Neural cell (in vitro differentiated cells): Measurements from ENCODE around the gene PLA2G6. TPM values are rescaled to one million over a fixed set of nuclear protein-coding genes. Genes with fewer than 3 reads are reported as not detected.

Source experiments
- H2AFZ ChIP-seq: fragments of 200-600, 300-800 bp; sonication (generic), shearing (Covaris generic); 2 replicates; pipeline ENCODE4 v1.6.0; 2014; ENCODE audit warnings: low read depth, mild to moderate bottlenecking, antibody characterized with exemption, low read length, moderate library complexity
- H3F3A ChIP-seq: fragments of 200-600 bp; shearing (Covaris generic); 2 replicates; pipeline ENCODE4 v1.6.1; 2016; ENCODE audit warnings: mild to moderate bottlenecking, moderate library complexity, mixed read lengths, antibody characterized with exemption, low read length; ENCODE audit not compliant: insufficient read depth, poor library complexity, severe bottlenecking
- H3K27ac ChIP-seq: fragments of 200-600, 300-800 bp; sonication (generic), shearing (Covaris generic); 2 replicates; pipeline ENCODE4 v1.5.1; 2014; ENCODE audit warnings: mild to moderate bottlenecking, low read length, moderate library complexity
- H3K27me3 ChIP-seq: fragments of 300-800, 200-600 bp; sonication (generic), shearing (Covaris generic); 2 replicates; pipeline ENCODE4 v1.6.0; 2014; ENCODE audit warnings: mild to moderate bottlenecking, low read depth, low read length, moderate library complexity; ENCODE audit not compliant: insufficient read depth
- H3K36me3 ChIP-seq: fragments of 300-800, 200-600 bp; sonication (generic), shearing (Covaris generic); 2 replicates; pipeline ENCODE4 v1.5.1; 2014; ENCODE audit warnings: mild to moderate bottlenecking, antibody characterized with exemption, low read length, moderate library complexity; ENCODE audit not compliant: insufficient read depth
- H3K4me2 ChIP-seq: fragments of 300-800, 200-600 bp; sonication (generic), shearing (Covaris generic); 2 replicates; pipeline ENCODE4 v1.6.0; 2014; ENCODE audit warnings: mild to moderate bottlenecking, low read length
- H3K4me3 ChIP-seq: fragments of 300-800, 200-600 bp; sonication (generic), shearing (Covaris generic); 2 replicates; pipeline ENCODE4 v1.5.1; 2014; ENCODE audit warnings: mild to moderate bottlenecking, low read length, moderate library complexity
- H3K79me2 ChIP-seq: fragments of 200-600 bp; shearing (Covaris generic); replicated peaks from 2 replicates; pipeline ENCODE4 v1.6.0; 2014; ENCODE audit warnings: mild to moderate bottlenecking, low read length, moderate library complexity; ENCODE audit not compliant: insufficient read depth
- H3K9ac ChIP-seq: fragments of 300-800, 200-600 bp; sonication (generic), shearing (Covaris generic); 2 replicates; pipeline ENCODE4 v1.6.1; 2016; ENCODE audit warnings: mild to moderate bottlenecking, low read length, mixed read lengths
- H3K9me2 ChIP-seq: fragments of 200-600 bp; shearing (Covaris generic); 2 replicates; pipeline ENCODE4 v1.6.1; 2016; ENCODE audit warnings: mild to moderate bottlenecking, low read length, mixed read lengths; ENCODE audit not compliant: insufficient read depth
- H3K9me3 ChIP-seq: fragments of 200-600, 300-800 bp; sonication (generic), shearing (Covaris generic); 2 replicates; pipeline ENCODE4 v1.6.1; 2016; ENCODE audit warnings: mild to moderate bottlenecking, mixed run types, low read length, moderate library complexity, mixed read lengths
- H4K20me1 ChIP-seq: fragments of 200-600 bp; shearing (Covaris generic); 2 replicates; pipeline ENCODE4 v1.6.1; 2016; ENCODE audit warnings: mild to moderate bottlenecking, mixed run types; ENCODE audit not compliant: insufficient read depth
- EP300 ChIP-seq: fragments of 450-650 bp; conservative IDR thresholded peaks from 2 replicates; pipeline ENCODE4 v1.6.1; 2014; ENCODE audit warnings: antibody characterized with exemption, mild to moderate bottlenecking, moderate library complexity; ENCODE audit not compliant: poor library complexity, severe bottlenecking
- EZH2 ChIP-seq: fragments of 200-600, 300-800 bp; shearing (Covaris generic), sonication (generic); IDR thresholded peaks from 2 replicates; pipeline ENCODE4 v1.6.1; 2014; ENCODE audit warnings: antibody characterized with exemption, low read length, borderline replicate concordance, mild to moderate bottlenecking; ENCODE audit not compliant: insufficient read depth, poor library complexity, severe bottlenecking
- MXI1 ChIP-seq: fragments of 450-650 bp; conservative IDR thresholded peaks from 2 replicates; pipeline ENCODE4 v1.6.1; 2014; ENCODE audit warnings: antibody characterized with exemption, mild to moderate bottlenecking; ENCODE audit not compliant: poor library complexity, severe bottlenecking
- POLR2AphosphoS5 ChIP-seq: IDR thresholded peaks from 2 replicates; pipeline ENCODE4 v1.6.1; 2012
- RAD21 ChIP-seq: fragments of 450-650 bp; conservative IDR thresholded peaks from 2 replicates; pipeline ENCODE4 v1.6.1; 2014; ENCODE audit warnings: antibody characterized with exemption, mild to moderate bottlenecking, moderate library complexity
- SMC3 ChIP-seq: fragments of 450-650 bp; conservative IDR thresholded peaks from 2 replicates; pipeline ENCODE4 v1.6.1; 2014; ENCODE audit warnings: antibody characterized with exemption, mild to moderate bottlenecking, moderate library complexity; ENCODE audit not compliant: poor library complexity
- TAF1 ChIP-seq: IDR thresholded peaks from 2 replicates; pipeline ENCODE4 v1.6.1; 2012; ENCODE audit warnings: low read depth
- polyA plus RNA-seq: library from polyadenylated mRNA; depleted of rRNA; stranded (reverse); fragments of >200 nt; gene quantifications from 2 replicates; pipeline ENCODE4 v1.2.3, GENCODE V29; 2014
- TF ChIP-seq, protein P1 (sequence below): IDR thresholded peaks from 2 replicates; pipeline ENCODE4 v1.6.1; 2012; ENCODE audit warnings: borderline replicate concordance
- TF ChIP-seq, protein P2 (sequence below): fragments of 450-650 bp; IDR thresholded peaks from 2 replicates; pipeline ENCODE4 v1.5.1; 2014; ENCODE audit warnings: antibody characterized with exemption, mild to moderate bottlenecking, moderate library complexity; ENCODE audit not compliant: poor library complexity, severe bottlenecking

PLA2G6 gene
- polyA plus RNA-seq, 1 donor from 2014 or later, result 18.5 TPM

DNA sequence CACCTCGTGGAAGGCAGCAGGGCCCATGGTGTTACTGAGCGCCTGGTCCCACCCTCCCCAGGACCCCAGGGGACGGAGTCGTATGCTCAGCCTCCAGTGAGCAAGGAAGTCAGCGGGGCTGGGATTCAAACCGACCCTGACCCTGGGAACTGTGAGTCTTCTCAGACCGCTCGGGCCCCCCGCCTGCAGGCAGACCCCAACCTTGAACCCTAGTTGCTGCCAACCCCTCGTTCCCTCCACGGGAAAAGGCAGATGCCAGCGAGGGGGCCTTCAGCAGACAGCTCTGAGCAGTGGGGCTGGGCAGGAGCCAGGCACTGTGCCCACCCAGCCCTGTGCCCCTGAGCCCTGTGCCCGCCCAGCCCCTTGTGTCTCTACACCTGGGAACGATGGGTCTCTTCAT, 104.0 kb downstream of the PLA2G6 start:
- Histone ChIP-seq H3K27ac (no peak overlapping the region), H3F3A (no peaks in the 10 kb centered on the region), H3K27me3 (peaks cover 16% of the 10 kb centered on the region), H4K20me1 (no peaks in the 10 kb centered on the region), H3K9me3 (no peaks in the 10 kb centered on the region), H3K9me2 (no peaks in the 10 kb centered on the region), H3K9ac (no peak overlapping the region), H3K79me2 (no peaks in the 10 kb centered on the region), H3K36me3 (no peaks in the 10 kb centered on the region), H3K4me2 (no peak overlapping the region), H3K4me3 (no peak overlapping the region), H2AFZ (no peak overlapping the region)
- no peak for TF ChIP-seq POLR2AphosphoS5

DNA sequence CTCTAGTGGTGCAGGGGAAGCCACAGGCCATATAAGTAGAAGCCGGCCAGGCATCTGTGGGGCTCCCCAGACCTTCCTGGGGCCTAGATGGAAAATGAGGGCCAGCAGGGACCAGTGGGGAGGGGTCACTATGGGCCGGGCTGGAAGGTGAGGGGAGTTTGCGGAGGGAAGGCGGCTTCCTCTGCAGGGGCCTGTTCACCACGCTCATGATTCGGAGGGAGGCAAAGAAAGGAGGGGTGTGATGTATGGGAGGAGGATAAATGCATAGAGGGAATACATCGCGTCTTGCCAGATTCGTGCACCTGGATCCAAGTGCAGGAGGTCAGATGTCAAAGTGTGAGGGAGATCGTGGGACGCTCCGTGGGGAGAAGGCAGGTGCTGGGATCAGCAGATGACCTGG, 104.5 kb downstream of the PLA2G6 start:
- Histone ChIP-seq H3K27me3 (peaks cover 15% of the 10 kb centered on the region), H3K9ac (no peak overlapping the region), H3K79me2 (no peaks in the 10 kb centered on the region), H3K4me2 (no peak overlapping the region), H3F3A (no peaks in the 10 kb centered on the region), H3K36me3 (no peaks in the 10 kb centered on the region), H3K9me2 (no peaks in the 10 kb centered on the region), H4K20me1 (no peaks in the 10 kb centered on the region), H3K4me3 (no peak overlapping the region), H2AFZ (no peak overlapping the region), H3K27ac (no peak overlapping the region), H3K9me3 (no peaks in the 10 kb centered on the region)
- TF ChIP-seq, protein P1, sequence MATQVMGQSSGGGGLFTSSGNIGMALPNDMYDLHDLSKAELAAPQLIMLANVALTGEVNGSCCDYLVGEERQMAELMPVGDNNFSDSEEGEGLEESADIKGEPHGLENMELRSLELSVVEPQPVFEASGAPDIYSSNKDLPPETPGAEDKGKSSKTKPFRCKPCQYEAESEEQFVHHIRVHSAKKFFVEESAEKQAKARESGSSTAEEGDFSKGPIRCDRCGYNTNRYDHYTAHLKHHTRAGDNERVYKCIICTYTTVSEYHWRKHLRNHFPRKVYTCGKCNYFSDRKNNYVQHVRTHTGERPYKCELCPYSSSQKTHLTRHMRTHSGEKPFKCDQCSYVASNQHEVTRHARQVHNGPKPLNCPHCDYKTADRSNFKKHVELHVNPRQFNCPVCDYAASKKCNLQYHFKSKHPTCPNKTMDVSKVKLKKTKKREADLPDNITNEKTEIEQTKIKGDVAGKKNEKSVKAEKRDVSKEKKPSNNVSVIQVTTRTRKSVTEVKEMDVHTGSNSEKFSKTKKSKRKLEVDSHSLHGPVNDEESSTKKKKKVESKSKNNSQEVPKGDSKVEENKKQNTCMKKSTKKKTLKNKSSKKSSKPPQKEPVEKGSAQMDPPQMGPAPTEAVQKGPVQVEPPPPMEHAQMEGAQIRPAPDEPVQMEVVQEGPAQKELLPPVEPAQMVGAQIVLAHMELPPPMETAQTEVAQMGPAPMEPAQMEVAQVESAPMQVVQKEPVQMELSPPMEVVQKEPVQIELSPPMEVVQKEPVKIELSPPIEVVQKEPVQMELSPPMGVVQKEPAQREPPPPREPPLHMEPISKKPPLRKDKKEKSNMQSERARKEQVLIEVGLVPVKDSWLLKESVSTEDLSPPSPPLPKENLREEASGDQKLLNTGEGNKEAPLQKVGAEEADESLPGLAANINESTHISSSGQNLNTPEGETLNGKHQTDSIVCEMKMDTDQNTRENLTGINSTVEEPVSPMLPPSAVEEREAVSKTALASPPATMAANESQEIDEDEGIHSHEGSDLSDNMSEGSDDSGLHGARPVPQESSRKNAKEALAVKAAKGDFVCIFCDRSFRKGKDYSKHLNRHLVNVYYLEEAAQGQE, result no peak
- TF ChIP-seq, protein P2, sequence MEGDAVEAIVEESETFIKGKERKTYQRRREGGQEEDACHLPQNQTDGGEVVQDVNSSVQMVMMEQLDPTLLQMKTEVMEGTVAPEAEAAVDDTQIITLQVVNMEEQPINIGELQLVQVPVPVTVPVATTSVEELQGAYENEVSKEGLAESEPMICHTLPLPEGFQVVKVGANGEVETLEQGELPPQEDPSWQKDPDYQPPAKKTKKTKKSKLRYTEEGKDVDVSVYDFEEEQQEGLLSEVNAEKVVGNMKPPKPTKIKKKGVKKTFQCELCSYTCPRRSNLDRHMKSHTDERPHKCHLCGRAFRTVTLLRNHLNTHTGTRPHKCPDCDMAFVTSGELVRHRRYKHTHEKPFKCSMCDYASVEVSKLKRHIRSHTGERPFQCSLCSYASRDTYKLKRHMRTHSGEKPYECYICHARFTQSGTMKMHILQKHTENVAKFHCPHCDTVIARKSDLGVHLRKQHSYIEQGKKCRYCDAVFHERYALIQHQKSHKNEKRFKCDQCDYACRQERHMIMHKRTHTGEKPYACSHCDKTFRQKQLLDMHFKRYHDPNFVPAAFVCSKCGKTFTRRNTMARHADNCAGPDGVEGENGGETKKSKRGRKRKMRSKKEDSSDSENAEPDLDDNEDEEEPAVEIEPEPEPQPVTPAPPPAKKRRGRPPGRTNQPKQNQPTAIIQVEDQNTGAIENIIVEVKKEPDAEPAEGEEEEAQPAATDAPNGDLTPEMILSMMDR, result no peak
- TF ChIP-seq SMC3 (no peak), EP300 (no peak), RAD21 (no peak), TAF1 (no peak), MXI1 (no peak), POLR2AphosphoS5 (no peak), EZH2 (no peak)

DNA sequence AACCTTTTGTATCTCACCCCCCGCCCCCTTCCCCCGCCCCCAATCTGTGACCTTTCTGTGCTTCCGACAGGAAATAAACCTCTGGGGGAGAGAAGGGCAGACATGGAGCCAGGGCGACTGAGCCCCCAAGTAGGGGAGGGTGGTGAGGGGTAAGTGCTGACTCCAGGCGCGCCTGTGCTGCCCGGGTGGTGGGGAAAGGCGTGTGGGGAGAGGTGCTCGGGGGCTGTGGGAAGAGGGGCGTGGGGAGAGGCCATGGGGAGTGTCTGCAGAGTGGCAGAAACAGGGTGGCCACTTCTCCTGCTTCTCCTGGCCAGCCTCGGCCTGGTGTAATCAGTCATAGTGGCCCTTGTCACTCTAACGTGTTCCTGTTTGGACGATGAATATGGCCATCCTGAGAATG, 105.7 kb downstream of the PLA2G6 start:
- TF ChIP-seq, protein P1, result no peak
- TF ChIP-seq EP300 (no peak), RAD21 (no peak), EZH2 (no peak)
- TF ChIP-seq, protein P2, result no peak
- peaks cover 6% of the 10 kb centered on the region for H3K27me3 ChIP-seq
- no peaks in the 10 kb centered on the region for H3K9me2 ChIP-seq
- no peak overlapping the region for H3K4me3 ChIP-seq
- no peak overlapping the region for H2AFZ ChIP-seq
- H3K27ac ChIP-seq, result no peak overlapping the region
- H3K79me2 ChIP-seq, result no peaks in the 10 kb centered on the region
- H4K20me1 ChIP-seq, result no peaks in the 10 kb centered on the region
- H3K4me2 ChIP-seq, result no peak overlapping the region
- no peaks in the 10 kb centered on the region for H3F3A ChIP-seq
- no peak overlapping the region for H3K9ac ChIP-seq
- H3K9me3 ChIP-seq, result no peaks in the 10 kb centered on the region
- H3K36me3 ChIP-seq, result no peaks in the 10 kb centered on the region
